GM23338 (cell line): Measurements from ENCODE around the gene AMELX.

Experiments
- EZH2phosphoT487 ChIP-seq: fragments of 200-600 bp; sonication (generic); IDR thresholded peaks from one replicate; pipeline ENCODE4 v1.8.1; 2018; ENCODE audit warnings: antibody characterized with exemption; ENCODE audit not compliant: unreplicated experiment
- JUNB ChIP-seq: IDR thresholded peaks from one replicate; pipeline ENCODE4 v1.6.1; 2016; ENCODE audit warnings: antibody characterized with exemption; ENCODE audit not compliant: unreplicated experiment
- ZNF331 ChIP-seq: fragments of 250-450 bp; sonication (Bioruptor Pico); IDR thresholded peaks from 2 replicates; pipeline ENCODE4 v1.5.0; 2020; ENCODE audit warnings: low read depth, mild to moderate bottlenecking, moderate library complexity
- TF ChIP-seq, protein P1 (sequence below), 2 experiments: fragments of 200-600 bp in 1 of 2; sonication (generic) in 1 of 2; conservative IDR thresholded peaks; 2 replicates each; pipeline versions ENCODE4 v1.5.1 to v1.6.1; 2016 to 2017; ENCODE audit warnings: antibody characterized with exemption in 2 of 2, low read depth in 2 of 2, mild to moderate bottlenecking in 2 of 2, moderate library complexity in 1 of 2

GRCh38 chrX:11336201-11336600 lies 43.0 kb downstream of the AMELX start:
- TF ChIP-seq JUNB (no peak), ZNF331 (CRISPR knock-in tag) (no peak), EZH2phosphoT487 (no peak)
- TF ChIP-seq, protein P1, sequence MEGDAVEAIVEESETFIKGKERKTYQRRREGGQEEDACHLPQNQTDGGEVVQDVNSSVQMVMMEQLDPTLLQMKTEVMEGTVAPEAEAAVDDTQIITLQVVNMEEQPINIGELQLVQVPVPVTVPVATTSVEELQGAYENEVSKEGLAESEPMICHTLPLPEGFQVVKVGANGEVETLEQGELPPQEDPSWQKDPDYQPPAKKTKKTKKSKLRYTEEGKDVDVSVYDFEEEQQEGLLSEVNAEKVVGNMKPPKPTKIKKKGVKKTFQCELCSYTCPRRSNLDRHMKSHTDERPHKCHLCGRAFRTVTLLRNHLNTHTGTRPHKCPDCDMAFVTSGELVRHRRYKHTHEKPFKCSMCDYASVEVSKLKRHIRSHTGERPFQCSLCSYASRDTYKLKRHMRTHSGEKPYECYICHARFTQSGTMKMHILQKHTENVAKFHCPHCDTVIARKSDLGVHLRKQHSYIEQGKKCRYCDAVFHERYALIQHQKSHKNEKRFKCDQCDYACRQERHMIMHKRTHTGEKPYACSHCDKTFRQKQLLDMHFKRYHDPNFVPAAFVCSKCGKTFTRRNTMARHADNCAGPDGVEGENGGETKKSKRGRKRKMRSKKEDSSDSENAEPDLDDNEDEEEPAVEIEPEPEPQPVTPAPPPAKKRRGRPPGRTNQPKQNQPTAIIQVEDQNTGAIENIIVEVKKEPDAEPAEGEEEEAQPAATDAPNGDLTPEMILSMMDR (conservative IDR thresholded peaks at IDR 0.05; ENCODE audit: low read depth in 2 of 2): no peak
